Epithelial cell of proximal tubule (primary cell): ENCODE results near the gene WDR37. TPM values are rescaled to one million over a fixed set of nuclear protein-coding genes. Genes with fewer than 3 reads are reported as not detected.

Source experiments
- DNase-seq: peaks from one replicate; pipeline ENCODE4 v3.0.0-alpha.2; 2011; ENCODE audit warnings: low read depth
- H3K4me3 ChIP-seq: 2 replicates; pipeline ENCODE4 v1.5.1; 2011; ENCODE audit warnings: low read depth, mild to moderate bottlenecking, low read length
- total RNA-seq: library from RNA; depleted of rRNA; stranded (reverse); fragments of >200 nt; gene quantifications from 2 replicates; pipeline ENCODE4 v1.2.3, GENCODE V29; 2015
- TF ChIP-seq, protein P1 (sequence below): conservative IDR thresholded peaks from 2 replicates; pipeline ENCODE4 v1.5.1; 2012; ENCODE audit warnings: low read depth, mild to moderate bottlenecking, low read length

WDR37 gene
- total RNA-seq, 1 donor from 2014 or later: 10.6 TPM

DNA sequence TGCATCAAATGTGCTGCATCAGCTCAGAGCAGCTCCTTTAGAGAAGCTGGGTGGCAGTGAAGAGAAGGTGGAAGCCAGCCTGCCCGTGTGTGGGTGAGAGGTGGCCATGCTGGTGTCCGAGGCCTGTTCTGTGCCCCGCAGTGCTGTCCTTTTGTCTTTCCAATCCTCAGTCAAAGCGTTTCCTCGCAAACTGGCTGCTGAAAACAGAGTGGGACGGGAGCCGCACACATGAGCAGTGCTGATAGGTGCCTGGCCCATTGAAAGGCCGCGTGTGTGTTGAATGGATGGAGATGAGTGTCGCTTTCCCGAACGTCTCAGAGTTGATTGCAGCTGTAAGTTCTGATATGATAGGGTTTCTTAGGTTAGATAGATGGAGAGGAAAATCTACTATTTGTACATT, 39.3 kb downstream of the WDR37 start:
- TF ChIP-seq, protein P1, sequence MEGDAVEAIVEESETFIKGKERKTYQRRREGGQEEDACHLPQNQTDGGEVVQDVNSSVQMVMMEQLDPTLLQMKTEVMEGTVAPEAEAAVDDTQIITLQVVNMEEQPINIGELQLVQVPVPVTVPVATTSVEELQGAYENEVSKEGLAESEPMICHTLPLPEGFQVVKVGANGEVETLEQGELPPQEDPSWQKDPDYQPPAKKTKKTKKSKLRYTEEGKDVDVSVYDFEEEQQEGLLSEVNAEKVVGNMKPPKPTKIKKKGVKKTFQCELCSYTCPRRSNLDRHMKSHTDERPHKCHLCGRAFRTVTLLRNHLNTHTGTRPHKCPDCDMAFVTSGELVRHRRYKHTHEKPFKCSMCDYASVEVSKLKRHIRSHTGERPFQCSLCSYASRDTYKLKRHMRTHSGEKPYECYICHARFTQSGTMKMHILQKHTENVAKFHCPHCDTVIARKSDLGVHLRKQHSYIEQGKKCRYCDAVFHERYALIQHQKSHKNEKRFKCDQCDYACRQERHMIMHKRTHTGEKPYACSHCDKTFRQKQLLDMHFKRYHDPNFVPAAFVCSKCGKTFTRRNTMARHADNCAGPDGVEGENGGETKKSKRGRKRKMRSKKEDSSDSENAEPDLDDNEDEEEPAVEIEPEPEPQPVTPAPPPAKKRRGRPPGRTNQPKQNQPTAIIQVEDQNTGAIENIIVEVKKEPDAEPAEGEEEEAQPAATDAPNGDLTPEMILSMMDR: no peak
- H3K4me3 ChIP-seq: no peak overlapping the region
- DNase-seq: no peak

DNA sequence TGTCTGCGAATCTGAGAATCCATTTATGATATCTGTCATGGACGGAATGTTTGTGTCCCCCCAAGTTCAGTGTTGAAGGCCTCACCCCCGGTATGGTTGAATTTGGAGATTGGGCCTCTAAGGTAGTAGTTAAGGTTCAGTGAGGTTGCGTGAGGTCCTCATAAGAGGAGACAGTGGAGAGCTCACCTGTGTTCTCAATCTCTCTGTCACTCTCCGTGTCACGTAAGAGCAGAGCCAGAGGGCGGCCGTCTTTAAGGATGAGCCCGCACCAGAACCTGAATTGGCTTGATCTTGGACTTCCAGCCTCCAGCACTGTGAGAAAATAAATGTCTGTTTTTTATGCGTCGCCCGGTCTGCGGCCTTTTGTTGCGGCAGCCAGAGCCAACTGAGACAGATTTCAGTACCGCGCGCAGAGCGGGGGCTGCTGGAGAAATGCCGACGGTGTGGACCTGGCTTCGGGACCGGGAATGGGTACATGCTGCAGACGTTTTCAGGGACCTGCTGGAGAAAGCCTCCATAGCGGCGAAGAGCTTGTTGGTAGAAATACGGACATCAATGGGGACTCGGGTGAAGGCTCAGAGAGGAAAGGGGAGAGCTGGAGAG, 40.2 kb downstream of the WDR37 start:
- no peak for DNase-seq
- TF ChIP-seq, protein P1: no peak
- no peak overlapping the region for H3K4me3 ChIP-seq

DNA sequence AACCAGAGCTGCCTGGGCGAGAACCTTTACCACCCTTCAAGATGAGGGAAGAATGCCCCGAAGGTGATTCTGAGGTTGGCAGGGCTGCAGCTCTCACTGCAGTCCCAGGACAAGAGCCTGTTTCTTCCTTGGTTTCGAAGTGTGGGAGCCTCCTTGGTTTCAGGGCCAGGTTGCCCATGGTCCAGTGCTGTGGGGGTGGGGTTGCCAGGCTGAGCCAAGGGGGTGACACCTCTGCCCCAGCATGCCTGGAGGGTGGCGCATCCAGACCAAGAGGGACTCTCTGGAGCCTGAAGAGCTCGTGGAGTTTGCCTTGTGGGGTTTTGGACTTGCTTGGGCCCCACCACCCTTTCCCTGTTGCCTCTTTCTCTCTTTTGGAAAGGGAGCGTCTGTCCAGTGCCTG, 41.3 kb downstream of the WDR37 start:
- no peak for DNase-seq
- no peak overlapping the region for H3K4me3 ChIP-seq
- TF ChIP-seq, protein P1: no peak

DNA sequence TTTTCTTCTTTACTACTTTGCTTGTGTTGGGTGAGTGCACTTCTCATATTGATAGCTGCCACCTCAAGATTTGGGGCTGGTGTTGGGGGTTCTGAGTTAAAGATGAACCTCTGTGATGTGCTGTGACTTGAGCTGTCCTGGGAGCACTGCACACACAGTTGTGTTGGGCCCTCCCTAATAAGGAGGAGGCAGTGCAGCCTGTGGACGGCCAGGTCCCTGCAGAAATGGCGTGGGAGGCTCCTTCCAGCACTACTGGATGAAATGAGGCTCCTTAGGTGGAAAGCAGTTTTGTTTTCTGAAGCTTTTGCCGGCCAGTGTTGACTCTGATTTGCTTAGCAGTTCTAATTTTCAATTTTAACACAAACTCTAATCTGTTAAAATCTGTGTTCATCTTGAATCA, 44.0 kb downstream of the WDR37 start:
- TF ChIP-seq, protein P1: no peak

DNA sequence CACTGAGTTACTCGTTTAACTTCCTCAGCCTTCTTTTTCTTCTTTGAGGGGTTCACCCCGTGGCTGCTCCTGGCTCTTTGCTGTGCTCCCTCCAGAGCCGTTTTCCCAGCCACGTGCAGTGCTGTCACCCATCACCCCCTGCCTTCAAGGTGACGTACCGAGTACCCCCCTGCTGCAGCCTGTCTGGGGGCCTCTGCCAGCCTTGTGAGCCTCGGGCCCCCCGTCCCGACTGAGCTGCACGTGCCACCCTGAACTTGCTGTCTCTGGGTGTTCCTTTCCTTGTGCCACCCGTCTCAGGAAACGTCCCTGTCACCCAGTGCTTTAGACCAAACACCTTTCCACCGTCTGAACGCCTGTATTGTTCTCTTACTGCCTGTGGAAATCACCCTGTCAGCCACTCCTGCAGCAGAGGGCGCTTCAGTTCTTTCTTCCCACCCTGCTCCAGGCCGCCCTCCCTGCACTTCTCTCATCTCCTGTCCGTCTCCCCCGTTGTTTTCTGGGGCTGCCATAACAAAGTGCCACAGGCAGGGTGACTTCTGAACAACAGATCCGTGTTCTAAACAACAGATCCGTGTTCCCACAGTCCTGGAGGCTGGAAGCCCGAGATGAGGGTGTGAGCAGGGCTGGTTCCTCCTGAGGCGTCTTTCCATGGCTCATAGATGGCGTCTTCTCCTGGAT, 44.6 kb downstream of the WDR37 start:
- no peak for DNase-seq
- no peak overlapping the region for H3K4me3 ChIP-seq
- TF ChIP-seq, protein P1: no peak

More for the DNA sequence above, 44.0 kb downstream of the WDR37 start:
- no peak for DNase-seq
- no peak overlapping the region for H3K4me3 ChIP-seq

DNA sequence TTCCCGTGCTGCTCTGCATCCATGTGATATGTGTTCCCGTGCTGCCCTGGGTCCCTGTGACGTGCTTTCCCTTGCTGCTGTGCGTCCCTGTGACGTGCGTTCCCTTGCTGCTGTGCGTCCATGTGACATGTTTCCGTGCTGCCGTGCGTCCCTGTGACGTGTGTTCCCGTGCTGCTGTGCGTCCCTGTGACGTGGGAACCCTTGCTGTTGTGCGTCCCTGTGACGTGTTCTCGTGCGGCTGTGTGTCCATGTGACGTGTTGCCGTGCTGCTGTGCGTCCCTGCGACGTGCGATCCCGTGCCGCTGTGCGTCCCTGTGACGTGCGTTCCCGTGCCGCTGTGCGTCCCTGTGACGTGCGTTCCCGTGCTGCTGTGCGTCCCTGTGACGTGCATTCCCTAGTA, 45.8 kb downstream of the WDR37 start:
- TF ChIP-seq, protein P1: peak; percentile 1
- H3K4me3 ChIP-seq: no peak overlapping the region
- DNase-seq: no peak

DNA sequence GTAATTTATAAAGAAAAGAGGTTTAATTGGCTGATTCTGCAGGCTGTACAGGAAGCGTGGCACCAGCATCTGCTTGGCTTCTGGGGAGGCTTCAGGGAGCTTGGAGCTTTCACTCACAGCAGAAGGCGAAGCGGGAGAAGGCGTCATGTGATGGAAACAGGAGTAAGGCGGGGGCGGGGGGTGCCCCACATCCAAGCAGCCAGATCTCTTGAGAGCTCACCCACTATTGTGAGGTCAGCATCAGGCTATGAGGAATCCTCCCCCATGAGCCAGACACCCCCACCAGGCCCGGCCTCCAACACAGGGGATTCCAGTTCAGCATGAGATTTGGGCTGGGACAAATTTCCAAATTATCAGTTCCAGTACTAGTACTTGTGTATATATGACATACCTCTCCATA, 46.2 kb downstream of the WDR37 start:
- H3K4me3 ChIP-seq: no peak overlapping the region
- no peak for DNase-seq
- TF ChIP-seq, protein P1: no peak
